Gastrocnemius medialis (tissue), 4 donors: Measurements from ENCODE around the gene SUGCT. TPM values are rescaled to one million over a fixed set of nuclear protein-coding genes. Genes with fewer than 3 reads are reported as not detected.
"Not testable (repeated sequence)": the region's sequence is repeated elsewhere in the genome, so short reads cannot be mapped to it uniquely, and the experiment has no call there.

ENCODE experiments used
- ATAC-seq, 2 donors: fragments of 150-250 bp; one replicate each; pipeline ENCODE4 v1.9.1; 2016
- DNase-seq, 2 donors: peaks; one replicate each; pipeline ENCODE4 v3.0.0-alpha.2; 2019
- H3K27ac ChIP-seq, 4 donors: fragments of 200-600 bp; sonication (generic); 1 replicate in 1 of 4; 2 replicates in 3 of 4; pipeline ENCODE4 v1.5.1; 2016 to 2018; ENCODE audit warnings: mild to moderate bottlenecking in 2 of 4, moderate library complexity in 1 of 4
- H3K27me3 ChIP-seq, 3 donors: fragments of 200-600 bp; sonication (generic) in 2 of 3; 1 replicate in 1 of 3; 2 replicates in 2 of 3; pipeline versions ENCODE4 v1.5.1 to v1.6.0; 2016 to 2019; ENCODE audit warnings: mild to moderate bottlenecking in 1 of 3, moderate library complexity in 1 of 3
- H3K36me3 ChIP-seq, 2 donors: fragments of 200-600 bp; sonication (generic) in 1 of 2; one replicate each; pipeline ENCODE4 v1.5.1; 2017 to 2018
- H3K4me1 ChIP-seq, 2 donors: fragments of 200-600 bp; sonication (generic) in 1 of 2; one replicate each; pipeline ENCODE4 v1.5.1; 2016 to 2017; ENCODE audit warnings: mild to moderate bottlenecking in 2 of 2
- H3K4me3 ChIP-seq, 4 donors: fragments of 200-600 bp; sonication (generic) in 3 of 4; 1 replicate in 1 of 4; 2 replicates in 3 of 4; pipeline ENCODE4 v1.5.1; 2016 to 2019; ENCODE audit warnings: mild to moderate bottlenecking in 2 of 4
- H3K9me3 ChIP-seq, 3 donors: fragments of 200-600 bp; sonication (generic) in 2 of 3; 1 replicate in 1 of 3; 2 replicates in 2 of 3; pipeline ENCODE4 v1.5.1; 2016 to 2019
- CTCF ChIP-seq, 5 experiments: fragments of 450-650 bp in 3 of 5; fragments of 200-600 bp in 2 of 5; sonication (generic) in 2 of 5; IDR thresholded peaks in 4 of 5; conservative IDR thresholded peaks in 1 of 5; 1 replicate in 4 of 5; 2 replicates in 1 of 5; pipeline ENCODE4 v1.5.1; 2016 to 2019; ENCODE audit warnings: antibody characterized with exemption in 5 of 5, mild to moderate bottlenecking in 3 of 5, moderate library complexity in 3 of 5
- POLR2A ChIP-seq, 2 donors: fragments of 450-650 bp; IDR thresholded peaks; one replicate each; pipeline ENCODE4 v1.6.1; 2017; ENCODE audit warnings: antibody characterized with exemption in 2 of 2, mild to moderate bottlenecking in 2 of 2, moderate library complexity in 2 of 2
- in situ Hi-C, 4 donors: fragments of 200-750 bp; cut with MboI; loops; one replicate each; pipeline versions ENCODE4 v1.15.0 to v1.8.0; 2017; ENCODE audit warnings: low sequenced_read_pairs in 4 of 4
- intact Hi-C: fragments of 100-400 bp; cut with DNase I; formaldehyde crosslinking; loops from one replicate; pipeline ENCODE4 v1.15.1; 2023; ENCODE audit warnings: low total_unique reads
- total RNA-seq, 4 donors: library from RNA; depleted of rRNA; stranded (reverse); fragments of >200 nt; gene quantifications; one replicate each; pipeline versions ENCODE4 v1.1.0 to v1.2.3, GENCODE V29; 2016

SUGCT gene
- total RNA-seq, 4 donors from 2014 or later = 2.3 to 3.5 (median 2.9) TPM

GRCh38 chr7:40597517-40597916 lies 462.7 kb downstream of the SUGCT start:
- in situ Hi-C loops = no loop called here

GRCh38 chr7:40598915-40599314 lies 464.1 kb downstream of the SUGCT start:
- DNase-seq = no peak
- ATAC-seq = no peak
- Histone ChIP-seq H3K4me1 (no peaks in the 10 kb centered on the region), H3K27ac (no peak overlapping the region), H3K4me3 (no peak overlapping the region), H3K9me3 (no peaks in the 10 kb centered on the region), H3K27me3 (no peaks in the 10 kb centered on the region), H3K36me3 (no peaks in the 10 kb centered on the region)
- TF ChIP-seq CTCF (IDR thresholded peaks at IDR 0.05 in 4 of 5, conservative IDR thresholded peaks at IDR 0.05 in 1 of 5) (no peak), POLR2A (IDR thresholded peaks at IDR 0.05) (no peak)
- intact Hi-C loops (no loop called here), in situ Hi-C loops (no loop called here)

More at GRCh38 chr7:40597517-40597916, 462.7 kb downstream of the SUGCT start:
- H3K27ac ChIP-seq = no peak overlapping the region
- no peaks in the 10 kb centered on the region for H3K4me1 ChIP-seq
- intact Hi-C loops = no loop called here
- ATAC-seq (no peak), DNase-seq (no peak)
- H3K4me3 ChIP-seq = no peak overlapping the region
- H3K27me3 ChIP-seq = no peaks in the 10 kb centered on the region
- no peaks in the 10 kb centered on the region for H3K36me3 ChIP-seq
- TF ChIP-seq POLR2A (IDR thresholded peaks at IDR 0.05) (no peak), CTCF (IDR thresholded peaks at IDR 0.05 in 4 of 5, conservative IDR thresholded peaks at IDR 0.05 in 1 of 5) (no peak)
- no peaks in the 10 kb centered on the region for H3K9me3 ChIP-seq

DNA sequence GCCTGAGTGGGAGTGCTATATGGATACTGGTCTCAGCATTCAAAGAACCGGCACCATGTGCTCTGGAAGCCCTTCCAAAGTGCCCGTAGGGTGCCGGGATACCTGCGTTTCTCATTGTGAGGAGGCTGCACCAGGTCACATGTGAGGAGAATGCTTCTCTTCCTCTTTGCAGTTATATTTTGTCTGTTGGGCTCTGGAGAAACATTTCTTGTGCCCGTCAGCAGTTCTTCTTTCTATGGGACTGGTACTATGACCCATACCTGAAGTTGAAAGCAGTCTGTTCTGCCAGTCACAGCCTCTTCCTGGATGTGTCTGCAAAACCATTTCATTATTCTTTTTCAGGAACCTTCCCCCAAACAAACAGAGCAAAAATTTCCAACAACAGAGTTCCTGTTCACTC lies 465.0 kb downstream of the SUGCT start:
- no peak overlapping the region for H3K27ac ChIP-seq
- DNase-seq (no peak), ATAC-seq (no peak)
- H3K4me1 ChIP-seq = no peaks in the 10 kb centered on the region
- H3K9me3 ChIP-seq = no peaks in the 10 kb centered on the region
- no peaks in the 10 kb centered on the region for H3K27me3 ChIP-seq
- in situ Hi-C loops = no loop called here
- H3K4me3 ChIP-seq = no peak overlapping the region
- H3K36me3 ChIP-seq = no peaks in the 10 kb centered on the region
- intact Hi-C loops = no loop called here
- TF ChIP-seq CTCF (IDR thresholded peaks at IDR 0.05 in 4 of 5, conservative IDR thresholded peaks at IDR 0.05 in 1 of 5) (no peak), POLR2A (IDR thresholded peaks at IDR 0.05) (no peak)

- DNase-seq, H3K36me3 ChIP-seq, intact Hi-C loops, H3K4me3 ChIP-seq, H3K9me3 ChIP-seq, H3K27me3 ChIP-seq, in situ Hi-C loops, ATAC-seq, H3K27ac ChIP-seq, H3K4me1 ChIP-seq: not testable (repeated sequence)
Observed at GRCh38 chr7:40602351-40602750, 467.5 kb downstream of the SUGCT start.

DNA sequence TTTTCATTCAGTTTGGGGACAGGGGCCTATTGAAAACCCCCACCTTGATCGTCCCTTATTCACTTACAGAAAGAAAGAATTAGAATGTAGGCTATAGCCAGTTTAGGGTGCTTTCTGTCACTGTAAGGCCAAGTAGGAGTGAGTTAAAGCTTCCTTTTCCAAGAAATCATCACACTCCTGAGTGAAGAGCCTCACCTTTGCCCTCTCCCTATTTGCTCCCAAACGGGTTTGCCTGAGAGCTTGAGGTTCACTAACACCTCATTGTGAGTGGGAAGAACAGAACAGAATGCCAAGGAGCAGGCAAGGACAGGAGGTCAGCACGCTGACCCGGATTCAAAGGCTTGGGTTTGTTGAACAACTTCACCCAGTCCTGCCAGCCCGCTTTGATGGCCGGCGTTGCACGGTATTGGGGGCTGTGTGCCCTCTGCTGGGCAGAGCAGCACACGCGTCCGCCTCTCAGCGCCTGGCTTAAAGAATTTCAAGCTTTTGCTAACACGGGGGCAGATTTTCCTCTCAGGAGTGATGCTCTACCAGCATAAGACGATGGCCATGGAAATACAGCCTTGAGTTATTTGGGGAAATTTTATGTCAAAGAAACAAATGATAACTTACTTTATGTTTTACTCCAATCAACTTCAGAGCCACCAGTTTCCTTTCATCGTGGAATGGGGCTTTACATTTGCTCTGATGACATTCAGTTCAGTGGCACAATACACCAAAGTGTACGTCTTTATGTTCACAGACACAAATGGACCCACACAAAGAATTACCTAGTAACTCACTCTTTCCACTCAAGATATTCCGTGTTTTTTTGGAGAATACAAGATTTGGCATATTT lies 470.0 kb downstream of the SUGCT start:
- in situ Hi-C loops = no loop called here
- Histone ChIP-seq H3K4me3 (no peak overlapping the region), H3K27me3 (no peaks in the 10 kb centered on the region), H3K4me1 (no peaks in the 10 kb centered on the region), H3K36me3 (no peaks in the 10 kb centered on the region), H3K9me3 (no peaks in the 10 kb centered on the region), H3K27ac (no peak overlapping the region)
- DNase-seq (no peak), ATAC-seq (no peak)
- no peak for TF ChIP-seq POLR2A (IDR thresholded peaks at IDR 0.05)
- TF ChIP-seq CTCF (IDR thresholded peaks at IDR 0.05 in 4 of 5, conservative IDR thresholded peaks at IDR 0.05 in 1 of 5) = peak in 3 of 5 experiments; percentile 31 to 42 (median 40)
- intact Hi-C loops = loop anchor here (2.0 kb wide), 1 partner anchor 276 kb away; no protein-coding TSS in a partner anchor
